AG04450 (cell line): ENCODE measurements around the gene GIT1. TPM values are rescaled to one million over a fixed set of nuclear protein-coding genes. Genes with fewer than 3 reads are reported as not detected.

ENCODE experiments used
- CTCF ChIA-PET: fragments of 300-600, 350-600 bp; formaldehyde crosslinking; extraction: SDS; loops from one replicate; lab custom pipeline; 2022; ENCODE audit warnings: antibody characterized with exemption, inconsistent platforms; lab: Charles Lee
- POLR2A ChIA-PET: fragments of 350-600 bp; formaldehyde crosslinking; extraction: SDS; loops from one replicate; lab custom pipeline; 2021; ENCODE audit warnings: antibody characterized with exemption, inconsistent platforms; lab: Yijun Ruan, JAX
- DNase-seq: peaks from one replicate; pipeline ENCODE4 v3.0.0-alpha.2; 2011; ENCODE audit warnings: low read depth, low spot score
- H3K27ac ChIP-seq: one replicate; pipeline ENCODE4 v1.5.1; 2012; ENCODE audit warnings: low read depth, low read length, control low read depth
- H3K27me3 ChIP-seq: one replicate; pipeline ENCODE4 v1.6.0; 2012; ENCODE audit warnings: low read length; ENCODE audit not compliant: control insufficient read depth, insufficient read depth
- H3K4me3 ChIP-seq: 2 replicates; pipeline ENCODE4 v1.5.1; 2011; ENCODE audit warnings: mild to moderate bottlenecking, low read depth, low read length, control low read depth
- H3K9me3 ChIP-seq: 2 replicates; pipeline ENCODE4 v1.5.1; 2012; ENCODE audit warnings: low read length; ENCODE audit not compliant: control insufficient read depth, insufficient read depth
- CTCF ChIP-seq: IDR thresholded peaks from 2 replicates; pipeline ENCODE4 v1.5.1; 2011; ENCODE audit warnings: low read depth, low read length, control low read depth, inconsistent platforms
- polyA plus RNA-seq: library from polyadenylated mRNA; depleted of rRNA; stranded (reverse); fragments of >200 nt; gene quantifications from 2 replicates; pipeline ENCODE4 v1.2.3, GENCODE V29; 2011

The GIT1 gene
- polyA plus RNA-seq, 1 experiment = 20.7 TPM

- ChIA-PET POLR2A (no interaction called here), CTCF (no interaction called here)
- TF ChIP-seq CTCF = no peak
- Histone ChIP-seq H3K4me3 (no peak overlapping the region), H3K27ac (no peak overlapping the region), H3K27me3 (no peaks in the 10 kb centered on the region), H3K9me3 (peaks cover 9% of the 10 kb centered on the region; the same call in 1 of the 2 replicates)
- DNase-seq = no peak
These were observed 22.1 kb upstream of the GIT1 start for GRCh38 chr17:29611351-29612093.

- ChIA-PET CTCF (no interaction called here), POLR2A (no interaction called here)
- no peak for TF ChIP-seq CTCF
- no peak for DNase-seq
- no peak overlapping the region for H3K4me3 ChIP-seq
- no peak overlapping the region for H3K27ac ChIP-seq
- no peaks in the 10 kb centered on the region for H3K27me3 ChIP-seq
- H3K9me3 ChIP-seq = peaks cover 9% of the 10 kb centered on the region; the same call in 1 of the 2 replicates
These were observed 20.9 kb upstream of the GIT1 start for GRCh38 chr17:29610395-29610794.

- H3K27me3 ChIP-seq = no peaks in the 10 kb centered on the region
- no peak overlapping the region for H3K4me3 ChIP-seq
- POLR2A ChIA-PET = no interaction called here
- H3K9me3 ChIP-seq = peaks cover 9% of the 10 kb centered on the region; the same call in 1 of the 2 replicates
- H3K27ac ChIP-seq = no peak overlapping the region
- CTCF ChIA-PET = interaction anchor here (1.5 kb wide), 1 partner anchor 9 kb away, joined by 6 read pairs; no protein-coding TSS in a partner anchor
- no peak for TF ChIP-seq CTCF
- no peak for DNase-seq
These were observed 19.5 kb upstream of the GIT1 start for GRCh38 chr17:29608986-29609385.

- peaks cover 5% of the 10 kb centered on the region; the same call in 1 of the 2 replicates for H3K9me3 ChIP-seq
- DNase-seq = no peak
- H3K27ac ChIP-seq = peak overlapping the region; percentile 21
- no peak overlapping the region for H3K4me3 ChIP-seq
- POLR2A ChIA-PET = no interaction called here
- no peaks in the 10 kb centered on the region for H3K27me3 ChIP-seq
- CTCF ChIA-PET = interaction anchor here (0.7 to 1.2 kb wide), 2 partner anchors 10 to 17 kb away, joined by 4 read pairs; no protein-coding TSS in a partner anchor
- no peak for TF ChIP-seq CTCF
These were observed 18.2 kb upstream of the GIT1 start for GRCh38 chr17:29607557-29608195.

GRCh38 chr17:29603109-29603674 is 13.7 kb upstream of the GIT1 start:
- DNase-seq = no peak
- Histone ChIP-seq H3K4me3 (no peak overlapping the region), H3K27ac (no peak overlapping the region), H3K9me3 (no peaks in the 10 kb centered on the region), H3K27me3 (no peaks in the 10 kb centered on the region)
- ChIA-PET CTCF (no interaction called here), POLR2A (no interaction called here)
- no peak for TF ChIP-seq CTCF
